Fibroblast of the aortic adventitia (primary cell): ENCODE data around the gene SP6. TPM values are rescaled to one million over a fixed set of nuclear protein-coding genes. Genes with fewer than 3 reads are reported as not detected.
A peak's percentile ranks its signal among the peaks of the same experiment; 100 is the strongest.

Source experiments
- DNase-seq: peaks from one replicate; pipeline ENCODE4 v3.0.0-alpha.2; 2010; ENCODE audit warnings: low read depth
- H3K4me3 ChIP-seq: 2 replicates; pipeline ENCODE4 v1.5.1; 2011; ENCODE audit warnings: low read depth, mild to moderate bottlenecking, control low read depth, low read length, moderate library complexity
- total RNA-seq: library from RNA; depleted of rRNA; stranded (reverse); fragments of >200 nt; gene quantifications from 2 replicates; pipeline ENCODE4 v1.2.3, GENCODE V29; 2012; ENCODE audit warnings: low replicate concordance
- TF ChIP-seq, protein P1 (sequence below): IDR thresholded peaks from 2 replicates; pipeline ENCODE4 v1.5.1; 2011; ENCODE audit warnings: mild to moderate bottlenecking, low read length, control low read depth, inconsistent platforms; ENCODE audit not compliant: insufficient read depth

SP6 gene
- total RNA-seq, 1 donor = 0.09 TPM

DNA sequence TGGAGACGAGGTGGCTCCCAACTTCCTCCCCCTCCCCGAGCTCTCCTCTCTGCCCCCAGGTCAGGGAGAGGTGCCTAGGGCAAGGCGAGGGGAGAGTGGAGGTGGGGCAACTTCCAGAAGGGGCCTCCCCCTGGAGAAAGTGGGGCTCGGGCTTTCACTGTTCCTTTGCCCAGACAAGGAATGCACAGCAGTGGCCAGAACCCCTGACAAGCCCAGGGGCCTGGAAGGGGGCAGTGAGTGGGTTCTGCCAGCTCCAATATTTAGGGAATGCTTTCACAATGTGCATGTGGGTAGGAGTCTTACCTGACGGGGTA lies 33.4 kb upstream of the SP6 start:
- H3K4me3 ChIP-seq = no peak overlapping the region
- no peak for DNase-seq
- TF ChIP-seq, protein P1, sequence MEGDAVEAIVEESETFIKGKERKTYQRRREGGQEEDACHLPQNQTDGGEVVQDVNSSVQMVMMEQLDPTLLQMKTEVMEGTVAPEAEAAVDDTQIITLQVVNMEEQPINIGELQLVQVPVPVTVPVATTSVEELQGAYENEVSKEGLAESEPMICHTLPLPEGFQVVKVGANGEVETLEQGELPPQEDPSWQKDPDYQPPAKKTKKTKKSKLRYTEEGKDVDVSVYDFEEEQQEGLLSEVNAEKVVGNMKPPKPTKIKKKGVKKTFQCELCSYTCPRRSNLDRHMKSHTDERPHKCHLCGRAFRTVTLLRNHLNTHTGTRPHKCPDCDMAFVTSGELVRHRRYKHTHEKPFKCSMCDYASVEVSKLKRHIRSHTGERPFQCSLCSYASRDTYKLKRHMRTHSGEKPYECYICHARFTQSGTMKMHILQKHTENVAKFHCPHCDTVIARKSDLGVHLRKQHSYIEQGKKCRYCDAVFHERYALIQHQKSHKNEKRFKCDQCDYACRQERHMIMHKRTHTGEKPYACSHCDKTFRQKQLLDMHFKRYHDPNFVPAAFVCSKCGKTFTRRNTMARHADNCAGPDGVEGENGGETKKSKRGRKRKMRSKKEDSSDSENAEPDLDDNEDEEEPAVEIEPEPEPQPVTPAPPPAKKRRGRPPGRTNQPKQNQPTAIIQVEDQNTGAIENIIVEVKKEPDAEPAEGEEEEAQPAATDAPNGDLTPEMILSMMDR = no peak

DNA sequence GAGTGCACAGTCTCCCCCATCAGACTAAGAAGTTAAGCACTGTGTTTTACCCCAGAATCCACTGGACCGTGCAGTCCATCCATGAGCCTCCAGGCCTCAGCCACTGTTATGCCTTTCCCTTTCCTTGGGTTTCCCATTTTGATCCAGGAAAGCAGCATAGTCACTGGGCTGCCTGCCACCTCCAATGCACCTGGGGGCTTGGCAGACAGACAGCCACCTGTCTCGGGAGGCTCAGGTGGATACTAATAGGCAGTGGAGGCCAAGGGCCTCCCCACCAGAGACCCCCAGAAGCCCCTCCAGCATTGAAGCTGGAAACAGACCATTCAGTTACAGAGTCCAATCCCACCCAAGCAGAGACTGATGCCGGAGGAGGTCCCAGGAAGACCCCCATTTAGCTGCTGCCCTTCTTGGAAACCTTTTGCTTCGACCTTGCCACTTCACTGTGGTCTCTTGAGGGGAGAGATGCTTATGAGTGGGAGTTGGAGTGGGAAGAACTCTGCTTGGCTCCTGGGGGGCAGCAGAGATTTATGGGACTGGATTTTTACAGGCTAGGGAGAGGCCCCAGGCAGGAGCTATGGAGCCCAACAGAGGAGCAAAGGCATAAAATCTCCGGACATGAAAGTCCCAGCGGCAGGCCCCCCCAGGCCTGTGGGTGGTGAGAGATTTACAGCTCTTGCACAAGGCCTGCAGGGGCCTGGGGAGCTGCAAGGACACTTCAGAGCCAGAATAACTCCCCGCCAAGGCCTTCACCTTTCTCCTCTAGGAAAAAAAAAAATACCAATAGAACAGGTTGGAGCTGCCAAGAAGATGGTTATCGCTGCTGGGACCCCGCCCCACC lies 32.8 kb upstream of the SP6 start:
- no peak for DNase-seq

DNA sequence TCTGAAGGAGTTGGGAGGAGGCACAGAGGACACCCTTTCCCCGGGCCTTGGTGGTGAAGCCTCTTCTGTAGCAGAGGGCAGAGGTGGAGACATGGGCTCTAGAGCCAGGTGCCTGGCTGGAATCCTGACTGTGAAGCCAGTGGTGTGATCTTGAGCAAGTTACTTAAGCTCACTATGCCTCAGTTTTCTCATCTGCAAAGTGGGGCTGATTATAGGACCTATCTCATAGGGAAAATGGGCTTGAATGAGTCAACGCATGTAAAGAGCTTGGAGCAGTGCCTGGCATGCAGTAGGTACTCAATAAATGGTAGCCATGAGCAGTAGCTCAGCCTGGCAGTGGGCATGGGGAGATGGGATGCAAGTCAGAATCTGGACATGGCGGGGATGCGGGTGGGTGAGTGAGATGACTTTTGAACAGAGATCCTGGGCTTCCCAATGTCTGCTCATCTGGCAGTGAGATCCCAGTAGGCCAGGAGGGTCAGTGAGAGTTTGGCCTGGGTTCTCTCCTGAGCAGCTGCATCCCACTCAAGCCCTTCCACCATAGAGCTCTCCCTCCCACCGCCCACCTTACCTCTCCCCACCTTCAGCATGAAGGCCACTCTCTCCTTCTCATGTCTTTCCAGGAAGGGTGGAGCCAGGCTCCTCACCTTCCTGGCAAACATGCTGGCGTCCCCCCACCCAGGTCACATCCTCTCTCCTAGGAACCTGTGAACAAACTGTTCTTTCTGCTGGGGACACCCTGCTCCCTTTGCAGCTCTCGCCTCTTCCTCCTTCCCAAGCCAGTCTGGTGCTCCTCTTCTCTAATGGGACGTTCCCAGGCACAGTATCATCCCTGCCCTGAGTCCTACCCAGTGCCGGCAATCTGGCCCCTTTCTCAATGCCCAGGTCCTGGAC lies 32.0 kb upstream of the SP6 start:
- H3K4me3 ChIP-seq = no peak overlapping the region
- TF ChIP-seq, protein P1 = no peak
- DNase-seq = no peak

More for the DNA sequence above, 32.8 kb upstream of the SP6 start:
- no peak overlapping the region for H3K4me3 ChIP-seq
- TF ChIP-seq, protein P1 = no peak

DNA sequence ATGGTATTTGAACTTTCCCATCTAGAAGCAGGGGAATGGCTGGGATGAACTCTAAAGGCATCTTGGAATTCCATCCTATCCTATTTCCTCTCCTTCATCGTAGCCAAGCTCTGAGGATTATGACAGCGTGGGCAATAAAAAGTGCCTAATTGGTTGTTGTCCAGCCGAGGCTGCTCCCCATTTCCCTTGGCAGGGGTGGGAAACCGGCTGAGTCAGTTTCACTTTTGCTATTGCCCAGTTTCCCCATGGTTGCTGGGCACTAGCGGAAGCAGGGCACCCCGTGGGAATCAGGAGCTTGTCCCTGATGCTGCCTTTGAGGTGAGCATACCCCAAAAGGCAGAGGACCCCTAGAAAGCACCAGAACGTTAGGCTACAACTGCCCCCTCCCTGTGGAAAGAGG lies 31.3 kb upstream of the SP6 start:
- DNase-seq = peak; percentile 49
- no peak overlapping the region for H3K4me3 ChIP-seq
- TF ChIP-seq, protein P1 = no peak

DNA sequence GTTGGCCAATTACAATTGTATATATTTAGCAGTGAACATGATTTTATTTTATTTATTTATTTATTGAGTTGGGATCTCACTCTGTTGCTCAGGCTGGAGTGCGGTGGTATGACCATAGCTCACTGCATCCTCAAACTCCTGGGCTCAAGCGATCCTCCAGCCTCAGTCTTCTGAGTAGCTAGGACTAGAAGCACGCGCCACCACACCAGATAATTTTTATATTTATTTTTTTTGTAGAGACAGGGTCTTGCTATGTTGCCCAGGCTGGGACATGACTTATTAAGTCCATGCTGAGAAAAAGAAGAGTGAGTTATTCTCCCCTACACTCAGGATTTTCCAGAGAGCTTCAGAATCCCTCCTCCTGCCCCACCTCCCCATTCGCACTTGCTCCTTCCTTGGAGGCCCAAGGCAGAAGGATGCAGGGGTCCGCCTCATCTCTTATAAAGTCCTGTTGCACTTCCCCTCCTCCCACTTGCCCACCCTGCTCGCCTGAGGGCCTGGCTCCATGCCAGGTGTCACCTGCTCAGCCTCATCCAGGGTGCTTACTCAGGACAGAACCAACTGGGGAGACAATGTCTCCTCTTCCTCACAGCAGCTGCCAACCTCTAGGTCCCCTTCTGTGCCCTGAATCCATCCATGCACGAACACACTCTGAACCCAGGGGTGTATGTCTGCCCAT lies 29.0 kb upstream of the SP6 start:
- TF ChIP-seq, protein P1 = no peak
- no peak overlapping the region for H3K4me3 ChIP-seq
- DNase-seq = no peak

DNA sequence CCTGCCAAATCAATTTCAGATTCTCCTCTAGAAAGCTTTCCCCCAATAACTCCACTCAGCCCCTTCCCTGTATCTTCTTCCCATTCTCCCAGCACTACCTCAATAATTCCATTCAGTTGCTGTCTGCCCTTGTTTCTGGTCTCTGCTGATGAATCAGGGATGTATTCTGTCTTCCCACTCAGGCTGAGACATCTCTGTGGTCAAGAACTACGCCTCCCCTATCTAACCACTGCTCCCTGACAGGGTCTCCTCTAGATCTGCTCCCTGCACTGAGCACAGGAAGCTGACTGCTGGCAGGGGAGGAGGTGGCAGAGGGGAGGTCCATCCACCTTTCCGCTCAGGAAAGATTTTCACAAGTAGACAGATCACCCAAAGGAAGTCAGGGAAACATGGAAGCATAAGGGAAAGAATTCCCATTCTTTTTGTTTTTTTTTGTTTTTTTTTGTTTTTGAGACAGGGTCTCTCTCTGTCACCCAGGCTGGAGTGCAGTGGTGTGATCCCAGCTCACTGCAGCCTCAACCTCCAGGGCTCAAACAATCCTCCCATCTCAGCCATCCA lies 28.1 kb upstream of the SP6 start:
- TF ChIP-seq, protein P1 = no peak
- no peak overlapping the region for H3K4me3 ChIP-seq
- DNase-seq = no peak
